Ectodermal cell (in vitro differentiated cells): ENCODE results near the gene IL17RE.
"Not testable (repeated sequence)": the region's sequence is repeated elsewhere in the genome, so short reads cannot be mapped to it uniquely, and the experiment has no call there.

Experiments
- H3K27ac ChIP-seq: 2 replicates; pipeline ENCODE4 v1.7.0; 2013; ENCODE audit warnings: mild to moderate bottlenecking, low read depth, low read length; ENCODE audit not compliant: insufficient read depth, poor library complexity, severe bottlenecking
- H3K27me3 ChIP-seq: 2 replicates; pipeline ENCODE4 v1.7.0; 2013; ENCODE audit warnings: mild to moderate bottlenecking, low read length; ENCODE audit not compliant: insufficient read depth, control insufficient read depth, poor library complexity, severe bottlenecking
- H3K36me3 ChIP-seq: one replicate; pipeline ENCODE4 v1.7.0; 2013; ENCODE audit warnings: low read length; ENCODE audit not compliant: control insufficient read depth, insufficient read depth
- H3K4me1 ChIP-seq: one replicate; pipeline ENCODE4 v1.7.0; 2013; ENCODE audit warnings: low read length; ENCODE audit not compliant: control insufficient read depth, insufficient read depth
- H3K4me3 ChIP-seq: 2 replicates; pipeline ENCODE4 v1.7.0; 2013; ENCODE audit warnings: low read depth, low read length, control low read depth; ENCODE audit not compliant: insufficient read depth
- H3K9me3 ChIP-seq: 2 replicates; pipeline ENCODE4 v1.7.0; 2013; ENCODE audit warnings: mild to moderate bottlenecking, low read length, moderate library complexity; ENCODE audit not compliant: control insufficient read depth
- WGBS, 2 experiments: methylation state at CpG; one replicate each; pipeline ENCODE4 v1.1.7; 2013; ENCODE audit warnings: missing lambda C conversion rate in 2 of 2; 5-methylcytosine and 5-hydroxymethylcytosine counted together

Gene IL17RE

GRCh38 chr3:9865125-9865637 lies 37.5 kb upstream of the IL17RE start:
- not testable (repeated sequence) for H3K4me3 ChIP-seq, H3K27ac ChIP-seq, H3K36me3 ChIP-seq, H3K27me3 ChIP-seq, H3K9me3 ChIP-seq
- 95 to 96% methylated on average over 10 of the region's 10 CpGs for WGBS, 2 experiments
- H3K4me1 ChIP-seq = peaks cover 12% of the 10 kb centered on the region

- no peak overlapping the region for H3K4me3 ChIP-seq
- H3K4me1 ChIP-seq = peaks cover 10% of the 10 kb centered on the region
- 92 to 94% methylated on average over 8 of the region's 8 CpGs for WGBS, 2 experiments
- no peaks in the 10 kb centered on the region for H3K9me3 ChIP-seq
- H3K27me3 ChIP-seq = peaks cover 10% of the 10 kb centered on the region
- H3K36me3 ChIP-seq = no peaks in the 10 kb centered on the region
- H3K27ac ChIP-seq = no peak overlapping the region
Observed at GRCh38 chr3:9866639-9867038, 36.0 kb upstream of the IL17RE start.

DNA sequence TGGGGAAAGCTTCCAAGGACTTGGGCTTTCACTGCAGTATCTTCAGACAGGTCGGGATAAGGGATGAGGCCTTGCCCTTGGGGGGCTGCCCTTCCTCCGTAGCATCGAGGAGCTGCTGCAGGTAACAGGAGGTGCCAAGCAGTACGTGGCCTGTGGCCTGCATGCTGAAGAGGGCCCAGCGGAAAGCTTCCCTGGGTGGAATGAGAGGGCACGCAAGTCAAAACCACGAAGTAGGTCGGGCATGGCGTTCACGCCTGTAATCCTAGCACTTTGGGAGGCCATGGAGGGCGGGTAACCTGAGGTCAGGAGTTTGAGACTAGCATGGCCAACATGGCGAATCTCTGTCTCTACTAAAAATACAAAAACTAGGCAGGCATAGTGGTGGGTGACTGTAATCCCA lies 35.5 kb upstream of the IL17RE start:
- peaks cover 5% of the 10 kb centered on the region for H3K4me1 ChIP-seq
- H3K27me3 ChIP-seq = peaks cover 7% of the 10 kb centered on the region
- H3K9me3 ChIP-seq = no peaks in the 10 kb centered on the region
- H3K4me3 ChIP-seq = no peak overlapping the region
- no peaks in the 10 kb centered on the region for H3K36me3 ChIP-seq
- WGBS, 2 experiments = 92% methylated on average over 12 of the region's 12 CpGs
- H3K27ac ChIP-seq = no peak overlapping the region

- Histone ChIP-seq H3K36me3 (no peaks in the 10 kb centered on the region), H3K27ac (no peak overlapping the region), H3K4me3 (no peak overlapping the region), H3K27me3 (no peaks in the 10 kb centered on the region), H3K4me1 (no peaks in the 10 kb centered on the region), H3K9me3 (no peaks in the 10 kb centered on the region)
- 86 to 92% methylated on average over 5 of the region's 5 CpGs for WGBS, 2 experiments
Observed at GRCh38 chr3:9869955-9870354, 32.7 kb upstream of the IL17RE start.

- Histone ChIP-seq H3K4me1 (no peaks in the 10 kb centered on the region), H3K27ac (no peak overlapping the region), H3K4me3 (no peak overlapping the region), H3K9me3 (no peaks in the 10 kb centered on the region), H3K36me3 (no peaks in the 10 kb centered on the region), H3K27me3 (no peaks in the 10 kb centered on the region)
- no CpG with 5 or more reads among the region's 1 CpG for WGBS, 2 experiments
Observed at GRCh38 chr3:9870978-9871377, 31.7 kb upstream of the IL17RE start.

DNA sequence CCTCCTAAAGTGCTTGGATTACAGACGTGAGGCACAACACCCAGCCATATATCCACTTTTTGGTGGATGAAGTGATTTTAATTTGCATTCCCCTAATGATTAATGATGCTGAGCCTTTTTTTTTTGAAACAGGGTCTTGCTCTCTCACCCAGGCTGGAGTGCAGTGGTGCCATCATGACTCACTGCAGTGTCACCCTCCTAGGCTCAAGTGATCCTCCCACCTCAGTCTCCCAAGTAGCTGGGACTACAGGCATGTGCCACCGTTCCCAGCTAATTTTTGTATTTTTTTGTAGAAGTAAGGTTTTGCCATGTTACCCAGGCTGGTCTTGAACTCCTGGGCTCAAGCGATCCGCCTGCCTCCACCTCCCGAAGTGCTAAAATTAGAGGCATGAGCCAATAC lies 30.6 kb upstream of the IL17RE start:
- not testable (repeated sequence) for H3K4me1 ChIP-seq

DNA sequence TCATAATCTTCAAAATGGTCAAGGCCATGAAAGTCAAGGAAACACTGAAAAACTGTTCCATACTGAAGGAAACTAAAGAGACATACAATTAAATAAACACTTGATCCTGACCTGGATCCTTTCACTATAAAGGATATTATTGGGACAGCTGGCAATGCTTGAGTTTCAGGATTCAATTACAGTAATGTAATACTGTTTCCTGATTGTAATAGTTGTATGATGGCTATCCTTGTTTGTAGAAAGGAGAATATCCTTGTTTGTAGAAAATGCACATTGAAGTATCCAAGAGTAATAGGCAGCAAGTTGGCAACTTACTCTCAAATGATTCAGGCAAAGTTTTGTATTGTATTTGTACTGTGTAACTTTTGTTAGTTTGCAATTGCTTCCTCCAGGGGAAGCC lies 27.2 kb upstream of the IL17RE start:
- Histone ChIP-seq H3K4me3 (no peak overlapping the region), H3K4me1 (no peaks in the 10 kb centered on the region), H3K27me3 (no peaks in the 10 kb centered on the region), H3K9me3 (no peaks in the 10 kb centered on the region), H3K27ac (no peak overlapping the region), H3K36me3 (no peaks in the 10 kb centered on the region)

More for the DNA sequence above, 30.6 kb upstream of the IL17RE start:
- not testable (repeated sequence) for H3K27ac ChIP-seq, H3K4me3 ChIP-seq, H3K27me3 ChIP-seq, H3K36me3 ChIP-seq, H3K9me3 ChIP-seq
- 93% methylated on average over 5 of the region's 5 CpGs for WGBS, 2 experiments

GRCh38 chr3:9876255-9876654 lies 26.4 kb upstream of the IL17RE start:
- H3K36me3 ChIP-seq, H3K27ac ChIP-seq, H3K4me1 ChIP-seq, H3K9me3 ChIP-seq, H3K27me3 ChIP-seq, H3K4me3 ChIP-seq: not testable (repeated sequence)
- 89 to 92% methylated on average over 4 of the region's 4 CpGs for WGBS, 2 experiments

DNA sequence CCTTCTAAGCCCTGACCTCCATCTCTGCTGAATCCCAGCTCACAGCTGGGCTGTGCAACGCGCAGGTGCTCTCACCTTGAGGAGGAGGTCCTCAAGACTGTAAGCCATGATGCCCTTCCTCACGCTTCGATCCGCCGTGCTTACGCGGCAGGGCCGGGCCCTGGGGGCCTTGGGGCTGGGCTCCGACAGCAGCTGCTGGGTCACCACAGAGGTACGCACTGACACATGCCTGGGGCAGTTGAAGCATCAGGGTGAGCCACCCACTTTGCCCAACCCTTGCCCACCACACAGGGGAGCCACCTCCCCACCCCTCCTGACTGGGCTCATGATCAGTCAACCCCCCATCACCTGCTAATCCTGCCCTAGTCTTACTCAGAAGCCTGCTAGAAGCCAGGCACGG lies 25.7 kb upstream of the IL17RE start:
- Histone ChIP-seq H3K36me3 (no peaks in the 10 kb centered on the region), H3K9me3 (no peaks in the 10 kb centered on the region), H3K27me3 (no peaks in the 10 kb centered on the region), H3K4me3 (no peak overlapping the region), H3K4me1 (no peaks in the 10 kb centered on the region), H3K27ac (no peak overlapping the region)
- 92 to 94% methylated on average over 12 of the region's 12 CpGs for WGBS, 2 experiments

GRCh38 chr3:9878700-9879099 lies 23.9 kb upstream of the IL17RE start:
- no peaks in the 10 kb centered on the region for H3K4me1 ChIP-seq
- no peaks in the 10 kb centered on the region for H3K36me3 ChIP-seq
- no peaks in the 10 kb centered on the region for H3K27me3 ChIP-seq
- H3K27ac ChIP-seq = no peak overlapping the region
- no peak overlapping the region for H3K4me3 ChIP-seq
- 91 to 93% methylated on average over 5 of the region's 5 CpGs for WGBS, 2 experiments
- H3K9me3 ChIP-seq = no peaks in the 10 kb centered on the region

DNA sequence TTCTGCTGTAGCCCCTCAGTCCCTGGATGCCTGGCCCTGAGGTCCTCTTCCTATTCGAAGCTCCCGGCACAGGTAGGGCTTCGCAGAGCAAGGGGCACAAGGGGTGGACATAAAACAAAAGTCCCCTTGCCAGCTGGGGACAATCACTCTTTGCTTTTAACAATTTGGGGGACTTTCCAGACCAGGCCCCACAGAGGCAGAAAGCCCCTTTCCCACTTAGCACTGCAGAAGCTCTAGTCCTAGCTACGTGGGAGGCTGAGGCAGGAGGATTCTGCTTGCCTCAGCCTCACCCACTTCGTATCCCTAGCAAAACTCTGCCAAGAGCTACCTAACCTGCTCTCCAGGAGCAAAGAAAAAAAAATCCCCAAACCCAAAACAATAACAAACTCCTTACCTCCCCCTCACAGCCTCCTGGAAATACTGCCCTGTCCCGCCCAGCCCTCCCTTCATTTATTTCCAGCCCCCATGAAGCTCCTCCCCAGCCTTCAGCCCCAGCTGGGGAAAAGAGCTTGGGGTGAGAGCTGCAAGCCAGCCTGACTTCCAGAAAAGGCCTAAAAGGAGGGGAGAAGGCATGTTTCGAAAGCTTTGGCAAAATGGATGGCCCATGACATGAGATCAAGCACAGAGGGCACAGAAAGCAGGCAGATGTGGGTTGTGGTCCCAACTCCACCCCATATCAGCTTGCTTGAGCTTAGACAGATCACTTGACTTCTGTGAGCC lies 22.7 kb upstream of the IL17RE start, which contains the start of gene CIDEC:
CIDEC (minus strand) TSS at position 424 of the 720 bp plus-strand sequence. CDS start 1,767 bp downstream, outside the sequence.
- WGBS, 2 experiments = 87 to 94% methylated on average over 6 to 7 of the region's 7 CpGs
- Histone ChIP-seq H3K36me3 (no peaks in the 10 kb centered on the region), H3K4me3 (no peak within 1 kb of the TSS), H3K27ac (no peak within 1 kb of the TSS), H3K9me3 (no peaks in the 10 kb centered on the region), H3K4me1 (no peaks in the 10 kb centered on the region), H3K27me3 (no peaks in the 10 kb centered on the region)
